NB4 (cell line): ENCODE data around the gene GSC.
"Not testable (repeated sequence)": the region's sequence is repeated elsewhere in the genome, so short reads cannot be mapped to it uniquely, and the experiment has no call there.

Experiments
- CTCF ChIP-seq: IDR thresholded peaks from one replicate; pipeline ENCODE4 v1.5.1; 2012; ENCODE audit warnings: low read depth, low read length
- MYC ChIP-seq: IDR thresholded peaks from 2 replicates; pipeline ENCODE4 v1.6.1; 2011; ENCODE audit warnings: low read depth, low read length
- POLR2A ChIP-seq: IDR thresholded peaks from 2 replicates; pipeline ENCODE4 v1.6.1; 2011; ENCODE audit warnings: mild to moderate bottlenecking; ENCODE audit not compliant: insufficient read length; ENCODE audit errors: extremely low read depth
- TF ChIP-seq, protein P1 (sequence below): IDR thresholded peaks from 2 replicates; pipeline ENCODE4 v1.6.1; 2011; ENCODE audit warnings: low read depth, low read length

- not testable (repeated sequence) for TF ChIP-seq CTCF, POLR2A, MYC
- TF ChIP-seq, protein P1, sequence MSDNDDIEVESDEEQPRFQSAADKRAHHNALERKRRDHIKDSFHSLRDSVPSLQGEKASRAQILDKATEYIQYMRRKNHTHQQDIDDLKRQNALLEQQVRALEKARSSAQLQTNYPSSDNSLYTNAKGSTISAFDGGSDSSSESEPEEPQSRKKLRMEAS, result not testable (repeated sequence)
Observed at GRCh38 chr14:94728440-94728839, 41.5 kb downstream of the GSC start.
